Fibroblast of mammary gland (primary cell): ENCODE data around the gene DNAH1.

Experiments
- DNase-seq: peaks from one replicate; pipeline ENCODE4 v3.0.0-alpha.2; 2010; ENCODE audit warnings: low read depth
- H3K4me3 ChIP-seq: 2 replicates; pipeline ENCODE4 v1.5.1; 2011; ENCODE audit warnings: low read depth, mild to moderate bottlenecking, low read length, moderate library complexity; ENCODE audit not compliant: control insufficient read depth
- CTCF ChIP-seq: conservative IDR thresholded peaks from 2 replicates; pipeline ENCODE4 v1.5.1; 2011; ENCODE audit warnings: low read depth, low read length, inconsistent platforms; ENCODE audit not compliant: control insufficient read depth, insufficient read depth

Gene DNAH1

DNA sequence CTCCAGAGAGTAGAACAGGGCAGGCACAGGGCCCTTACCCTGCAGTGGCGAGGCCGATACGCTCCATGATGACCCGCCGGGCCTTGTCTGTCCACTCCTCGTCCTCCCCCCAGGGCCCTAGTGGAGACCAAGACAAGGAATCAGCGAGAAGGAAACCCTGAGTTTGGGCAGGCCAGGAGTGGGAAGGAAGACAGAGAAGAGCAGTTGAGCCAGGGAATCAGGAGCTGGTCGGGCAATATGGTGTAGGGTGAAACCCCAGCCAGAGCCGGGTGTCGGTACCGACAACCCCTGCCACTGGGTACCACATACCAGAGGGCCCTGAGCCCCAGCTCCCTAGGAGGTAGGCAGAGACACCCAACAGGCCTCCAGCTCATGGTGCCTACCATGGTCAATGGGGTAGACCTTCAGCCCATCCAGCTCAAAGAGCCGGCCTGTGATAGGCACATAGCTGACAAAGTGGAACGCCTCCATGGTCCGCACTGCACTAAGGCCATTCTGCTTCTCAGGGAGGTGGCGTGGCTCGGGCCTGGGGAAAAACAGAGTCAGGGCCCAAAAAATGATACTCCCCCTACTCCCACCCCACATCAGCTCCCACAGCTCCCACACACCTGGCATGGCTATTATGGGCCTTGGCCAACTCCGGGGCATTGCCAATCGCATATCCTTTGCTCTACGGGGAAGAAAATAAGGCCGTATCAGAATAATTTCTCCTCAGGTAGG is 90.8 kb downstream of the DNAH1 start:
- no peak for DNase-seq
- H3K4me3 ChIP-seq, result no peak overlapping the region
- no peak for TF ChIP-seq CTCF

- DNase-seq, result no peak
- no peak overlapping the region for H3K4me3 ChIP-seq
- TF ChIP-seq CTCF, result no peak
Measured at GRCh38 chr3:52407779-52408178, 91.7 kb downstream of the DNAH1 start.

- H3K4me3 ChIP-seq, result peak overlapping the region; percentile 95
- DNase-seq, result no peak
- TF ChIP-seq CTCF, result no peak
Measured at GRCh38 chr3:52408466-52408865, 92.3 kb downstream of the DNAH1 start.

- TF ChIP-seq CTCF, result no peak
- DNase-seq, result no peak
- H3K4me3 ChIP-seq, result no peak overlapping the region
Measured at GRCh38 chr3:52415800-52416199, 99.7 kb downstream of the DNAH1 start.

- DNase-seq, result no peak
- H3K4me3 ChIP-seq, result no peak overlapping the region
- no peak for TF ChIP-seq CTCF
Measured at GRCh38 chr3:52420388-52420787, 104.3 kb downstream of the DNAH1 start.

DNA sequence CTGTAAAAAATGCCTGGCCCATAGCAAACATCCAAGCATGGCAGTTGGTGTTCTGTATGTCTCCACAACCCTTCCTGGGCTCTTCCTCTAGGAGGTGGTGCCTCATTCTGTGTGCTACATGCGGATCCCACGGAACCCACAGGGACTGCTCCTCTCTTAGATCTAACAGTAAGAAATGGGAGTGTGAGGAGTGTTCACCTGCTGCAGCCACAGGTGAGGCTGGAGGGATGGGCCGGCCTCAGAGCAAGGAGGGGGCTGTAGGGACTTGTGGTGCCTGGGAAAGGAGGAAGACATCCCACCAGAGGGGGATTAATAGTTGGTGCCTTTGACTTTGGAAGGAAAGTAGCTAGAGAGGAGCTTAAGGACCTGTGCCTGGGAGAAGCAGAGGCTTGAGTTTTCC is 106.5 kb downstream of the DNAH1 start:
- no peak for DNase-seq
- no peak for TF ChIP-seq CTCF

DNA sequence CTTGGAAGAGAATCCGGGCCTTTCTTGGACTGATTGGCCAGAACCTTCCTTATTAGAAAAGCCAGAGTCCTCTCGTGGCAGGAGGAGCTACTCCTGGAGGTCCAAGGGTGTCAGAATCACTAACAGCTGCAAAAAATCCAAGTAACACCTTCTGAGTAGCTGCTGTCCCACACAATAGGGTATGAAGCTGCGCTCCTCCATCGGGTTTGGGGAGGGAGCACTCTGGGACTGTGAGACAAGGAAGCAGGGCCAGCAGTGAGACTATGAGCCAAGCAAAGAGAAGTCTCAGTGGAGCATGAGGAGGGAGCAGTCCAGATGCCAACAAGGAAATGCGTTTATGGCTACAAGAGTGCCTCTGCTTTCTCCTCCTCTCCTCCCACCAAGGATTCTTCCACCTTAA is 107.1 kb downstream of the DNAH1 start:
- TF ChIP-seq CTCF, result no peak
- no peak for DNase-seq
- no peak overlapping the region for H3K4me3 ChIP-seq

More for the DNA sequence above, 106.5 kb downstream of the DNAH1 start:
- H3K4me3 ChIP-seq, result no peak overlapping the region
